GM18867 (cell line): ENCODE data around the gene PSMG2.
"Not testable (repeated sequence)": the region's sequence is repeated elsewhere in the genome, so short reads cannot be mapped to it uniquely, and the experiment has no call there.

Experiments
- ATAC-seq: cut with Tn5 transposase; IDR thresholded peaks from one replicate; pipeline ENCODE4 v1.9.1; 2021; ENCODE audit warnings: mild to moderate bottlenecking, moderate library complexity; ENCODE audit not compliant: unreplicated experiment

PSMG2 gene

GRCh38 chr18:12721495-12722275 lies 18.8 kb downstream of the PSMG2 start:
- ATAC-seq: no peak

GRCh38 chr18:12722731-12723130 lies 19.9 kb downstream of the PSMG2 start:
- ATAC-seq: no peak

- no peak for ATAC-seq
Observed at GRCh38 chr18:12726331-12726730, 23.5 kb downstream of the PSMG2 start.

- no peak for ATAC-seq
Observed at GRCh38 chr18:12726774-12727550, 24.1 kb downstream of the PSMG2 start.

- ATAC-seq: no peak
Observed at GRCh38 chr18:12737243-12737902, 34.5 kb downstream of the PSMG2 start.

- no peak for ATAC-seq
Observed at GRCh38 chr18:12741351-12741750, 38.5 kb downstream of the PSMG2 start.

GRCh38 chr18:12742453-12742852 lies 39.6 kb downstream of the PSMG2 start:
- no peak for ATAC-seq

GRCh38 chr18:12744103-12744502 lies 41.3 kb downstream of the PSMG2 start:
- no peak for ATAC-seq

- no peak for ATAC-seq
Observed at GRCh38 chr18:12745095-12745795, 42.4 kb downstream of the PSMG2 start.

- ATAC-seq: no peak
Observed at GRCh38 chr18:12747530-12748315, 44.9 kb downstream of the PSMG2 start.

GRCh38 chr18:12748671-12749070 lies 45.8 kb downstream of the PSMG2 start:
- no peak for ATAC-seq

- no peak for ATAC-seq
Observed at GRCh38 chr18:12749121-12749520, 46.3 kb downstream of the PSMG2 start.

- ATAC-seq: no peak
Observed at GRCh38 chr18:12750076-12750714, 47.4 kb downstream of the PSMG2 start.

GRCh38 chr18:12750715-12751502 lies 48.1 kb downstream of the PSMG2 start:
- no peak for ATAC-seq

- ATAC-seq: no peak
Observed at GRCh38 chr18:12751503-12751884, 48.7 kb downstream of the PSMG2 start.

- ATAC-seq: no peak
Observed at GRCh38 chr18:12751891-12752290, 49.0 kb downstream of the PSMG2 start.

GRCh38 chr18:12754511-12754910 lies 51.7 kb downstream of the PSMG2 start:
- ATAC-seq: no peak

GRCh38 chr18:12755606-12756005 lies 52.8 kb downstream of the PSMG2 start:
- ATAC-seq: not testable (repeated sequence)

- ATAC-seq: not testable (repeated sequence)
Observed at GRCh38 chr18:12756619-12757239, 53.9 kb downstream of the PSMG2 start.
